HG03378 (cell line): Measurements from ENCODE around the gene PRDM16.

Experiments used
- ATAC-seq: cut with Tn5 transposase; IDR thresholded peaks from one replicate; pipeline ENCODE4 v1.9.1; 2021; ENCODE audit warnings: mild to moderate bottlenecking, moderate library complexity; ENCODE audit not compliant: unreplicated experiment

PRDM16 gene

GRCh38 chr1:3250624-3251023 lies 181.6 kb downstream of the PRDM16 start:
- ATAC-seq = no peak

- ATAC-seq = no peak
Observed at GRCh38 chr1:3251099-3251806, 182.2 kb downstream of the PRDM16 start.

- ATAC-seq = no peak
Observed at GRCh38 chr1:3251807-3252428, 182.9 kb downstream of the PRDM16 start.

- no peak for ATAC-seq
Observed at GRCh38 chr1:3255680-3256079, 186.7 kb downstream of the PRDM16 start.

- ATAC-seq = no peak
Observed at GRCh38 chr1:3257788-3258187, 188.8 kb downstream of the PRDM16 start.

- no peak for ATAC-seq
Observed at GRCh38 chr1:3258386-3259003, 189.5 kb downstream of the PRDM16 start.

GRCh38 chr1:3259020-3259419 lies 190.0 kb downstream of the PRDM16 start:
- no peak for ATAC-seq

- ATAC-seq = no peak
Observed at GRCh38 chr1:3261007-3261968, 192.3 kb downstream of the PRDM16 start.

GRCh38 chr1:3261969-3262579 lies 193.1 kb downstream of the PRDM16 start:
- ATAC-seq = no peak

- ATAC-seq = no peak
Observed at GRCh38 chr1:3262681-3263286, 193.8 kb downstream of the PRDM16 start.

GRCh38 chr1:3263790-3264189 lies 194.8 kb downstream of the PRDM16 start:
- ATAC-seq = no peak

- ATAC-seq = no peak
Observed at GRCh38 chr1:3264456-3264855, 195.5 kb downstream of the PRDM16 start.

GRCh38 chr1:3265835-3266805 lies 197.1 kb downstream of the PRDM16 start:
- no peak for ATAC-seq

GRCh38 chr1:3266870-3267549 lies 198.0 kb downstream of the PRDM16 start:
- ATAC-seq = no peak

GRCh38 chr1:3267550-3268270 lies 198.7 kb downstream of the PRDM16 start:
- no peak for ATAC-seq

GRCh38 chr1:3268281-3268680 lies 199.3 kb downstream of the PRDM16 start:
- no peak for ATAC-seq

GRCh38 chr1:3270403-3271245 lies 201.6 kb downstream of the PRDM16 start:
- ATAC-seq = no peak
